Colonic mucosa (tissue), 4 donors: ENCODE measurements around the gene MKRN2OS. TPM values are rescaled to one million over a fixed set of nuclear protein-coding genes. Genes with fewer than 3 reads are reported as not detected.

Source experiments
- DNase-seq: peaks from one replicate; pipeline ENCODE4 v3.0.0-alpha.2; 2020
- H3K27ac ChIP-seq: fragments of 200-600 bp; one replicate; pipeline ENCODE4 v1.8.0; 2021
- H3K27me3 ChIP-seq: fragments of 200-600 bp; one replicate; pipeline ENCODE4 v1.8.0; 2021
- H3K36me3 ChIP-seq: fragments of 200-600 bp; one replicate; pipeline ENCODE4 v1.8.0; 2021
- H3K4me1 ChIP-seq: fragments of 200-600 bp; one replicate; pipeline ENCODE4 v1.8.0; 2021; ENCODE audit warnings: mild to moderate bottlenecking
- H3K4me3 ChIP-seq: fragments of 200-600 bp; one replicate; pipeline ENCODE4 v1.8.0; 2021
- H3K9ac ChIP-seq, 2 donors: one replicate each; pipeline ENCODE4 v1.7.0; 2013; ENCODE audit warnings: control low read depth in 2 of 2, low read depth in 2 of 2, low read length in 2 of 2
- H3K9me3 ChIP-seq: fragments of 200-600 bp; one replicate; pipeline ENCODE4 v1.8.0; 2021
- intact Hi-C: fragments of 100-400 bp; cut with DNase I; formaldehyde crosslinking; loops from one replicate; pipeline ENCODE4 v1.14.1; 2022
- total RNA-seq, 2 donors: library from RNA; stranded (reverse); fragmentation: NEBNext Ultra II Directional in 1 of 2; extraction: Animal tissue kit (Norgen Biotek cat#: 25700) in 1 of 2; gene quantifications; one replicate each; pipeline ENCODE4 v1.2.1, GENCODE V29; 2021
- TF ChIP-seq, protein P1 (sequence below): fragments of 200-600 bp; IDR thresholded peaks from one replicate; pipeline ENCODE4 v1.8.0; 2022; ENCODE audit warnings: antibody characterized with exemption, mild to moderate bottlenecking
- donor health status: healthy.
- donor health status: DM: no; HTN: no; CAD: no.
- donor health status: DM: no; HTN: no; CAD: no.

Gene MKRN2OS, protein sequence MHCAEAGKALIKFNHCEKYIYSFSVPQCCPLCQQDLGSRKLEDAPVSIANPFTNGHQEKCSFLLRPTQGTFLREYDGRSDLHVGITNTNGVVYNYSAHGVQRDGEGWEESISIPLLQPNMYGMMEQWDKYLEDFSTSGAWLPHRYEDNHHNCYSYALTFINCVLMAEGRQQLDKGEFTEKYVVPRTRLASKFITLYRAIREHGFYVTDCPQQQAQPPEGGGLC
- total RNA-seq: 1 to 10 TPM; 6.1 to 6.5 TPM

DNA sequence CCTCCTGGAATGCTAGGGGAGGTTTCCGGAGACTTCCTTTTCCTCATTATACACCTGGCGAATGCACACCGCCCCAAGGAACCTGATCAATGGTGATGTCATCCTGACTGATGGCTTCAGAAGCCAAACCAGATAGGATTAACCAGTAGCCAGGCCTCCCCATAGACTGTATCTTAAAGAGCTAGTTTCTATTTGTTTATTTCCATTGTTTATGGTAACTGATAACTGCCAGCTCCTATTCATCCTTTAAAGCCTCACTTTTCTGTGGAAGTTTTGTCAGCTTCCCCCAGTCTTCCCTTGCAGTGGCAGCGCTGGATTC, at the start of gene MKRN2OS:
MKRN2OS (minus strand) TSS at position 27 of the 319 bp plus-strand sequence. CDS start 35 bp downstream, outside the sequence.
- intact Hi-C loops: no loop called here
- TF ChIP-seq, protein P1, sequence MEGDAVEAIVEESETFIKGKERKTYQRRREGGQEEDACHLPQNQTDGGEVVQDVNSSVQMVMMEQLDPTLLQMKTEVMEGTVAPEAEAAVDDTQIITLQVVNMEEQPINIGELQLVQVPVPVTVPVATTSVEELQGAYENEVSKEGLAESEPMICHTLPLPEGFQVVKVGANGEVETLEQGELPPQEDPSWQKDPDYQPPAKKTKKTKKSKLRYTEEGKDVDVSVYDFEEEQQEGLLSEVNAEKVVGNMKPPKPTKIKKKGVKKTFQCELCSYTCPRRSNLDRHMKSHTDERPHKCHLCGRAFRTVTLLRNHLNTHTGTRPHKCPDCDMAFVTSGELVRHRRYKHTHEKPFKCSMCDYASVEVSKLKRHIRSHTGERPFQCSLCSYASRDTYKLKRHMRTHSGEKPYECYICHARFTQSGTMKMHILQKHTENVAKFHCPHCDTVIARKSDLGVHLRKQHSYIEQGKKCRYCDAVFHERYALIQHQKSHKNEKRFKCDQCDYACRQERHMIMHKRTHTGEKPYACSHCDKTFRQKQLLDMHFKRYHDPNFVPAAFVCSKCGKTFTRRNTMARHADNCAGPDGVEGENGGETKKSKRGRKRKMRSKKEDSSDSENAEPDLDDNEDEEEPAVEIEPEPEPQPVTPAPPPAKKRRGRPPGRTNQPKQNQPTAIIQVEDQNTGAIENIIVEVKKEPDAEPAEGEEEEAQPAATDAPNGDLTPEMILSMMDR: no peak
- Histone ChIP-seq H3K36me3 (no peaks in the 10 kb centered on the region), H3K4me3 (peak within 1 kb of the TSS; percentile 27), H3K27ac (peak within 1 kb of the TSS; percentile 77), H3K9me3 (no peaks in the 10 kb centered on the region), H3K27me3 (no peaks in the 10 kb centered on the region), H3K9ac (peak within 1 kb of the TSS; percentile 69 to 76), H3K4me1 (no peaks in the 10 kb centered on the region)
- peak; percentile 85 for DNase-seq

DNA sequence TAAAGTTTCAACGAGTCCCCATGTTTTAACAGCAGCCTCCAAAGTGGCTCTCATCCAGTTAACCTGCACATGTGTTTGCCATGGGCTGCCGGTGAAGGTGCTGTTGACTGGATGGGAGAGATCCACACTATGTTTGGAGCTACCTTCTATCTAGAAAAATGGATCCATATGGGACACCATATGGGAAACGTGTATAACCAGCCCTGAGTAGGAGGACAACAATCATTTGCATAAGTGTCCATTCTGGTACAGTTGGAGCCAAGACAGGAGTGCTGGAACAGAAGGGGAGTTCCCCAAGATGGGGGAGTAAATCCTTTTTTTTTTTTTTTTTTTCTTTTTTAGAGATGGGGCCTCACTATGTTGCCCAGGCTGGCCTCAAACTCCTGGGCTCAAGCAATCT, 48.2 kb upstream of the MKRN2OS start:
- no peaks in the 10 kb centered on the region for H3K27me3 ChIP-seq
- TF ChIP-seq, protein P1: no peak
- no peaks in the 10 kb centered on the region for H3K36me3 ChIP-seq
- intact Hi-C loops: no loop called here
- DNase-seq: no peak
- no peak overlapping the region for H3K4me3 ChIP-seq
- no peak overlapping the region for H3K27ac ChIP-seq
- H3K9ac ChIP-seq: no peak overlapping the region
- no peaks in the 10 kb centered on the region for H3K4me1 ChIP-seq
- H3K9me3 ChIP-seq: no peaks in the 10 kb centered on the region

DNA sequence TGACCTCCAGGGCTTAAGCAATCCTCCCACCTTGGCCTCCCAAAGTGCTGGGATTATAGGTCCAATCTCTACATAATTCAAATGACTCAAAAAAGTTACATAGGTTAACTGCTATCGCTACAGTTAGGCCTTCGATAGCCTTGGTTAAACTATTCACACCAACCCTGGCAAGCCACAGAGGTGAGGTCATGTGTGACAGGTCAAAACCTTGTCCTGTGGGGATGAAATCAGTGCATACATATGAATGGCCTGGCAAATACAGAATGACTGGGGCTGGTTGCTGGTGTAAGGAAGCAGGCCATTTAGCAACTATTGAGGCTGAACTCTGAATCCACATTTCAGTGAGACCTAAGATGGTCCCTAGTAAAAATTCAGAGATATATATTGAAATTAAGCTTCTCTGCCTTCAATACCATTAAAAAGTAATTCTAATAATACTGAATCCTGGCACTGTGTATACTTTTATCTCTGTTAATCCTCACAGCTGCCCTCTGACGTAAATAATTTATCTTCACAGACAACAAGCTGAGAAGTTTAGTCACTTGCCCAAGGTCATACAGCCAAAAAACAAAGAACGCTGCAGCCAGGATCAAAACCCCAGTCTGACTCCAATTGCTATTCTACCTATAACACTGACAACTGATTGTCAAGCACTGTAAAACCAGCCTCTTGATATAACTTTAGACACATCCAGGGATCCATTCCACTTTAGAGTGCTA, 46.9 kb upstream of the MKRN2OS start:
- H3K27ac ChIP-seq: no peak overlapping the region
- no peaks in the 10 kb centered on the region for H3K27me3 ChIP-seq
- DNase-seq: no peak
- TF ChIP-seq, protein P1: no peak
- no peaks in the 10 kb centered on the region for H3K36me3 ChIP-seq
- intact Hi-C loops: no loop called here
- no peak overlapping the region for H3K9ac ChIP-seq
- no peaks in the 10 kb centered on the region for H3K9me3 ChIP-seq
- H3K4me1 ChIP-seq: no peaks in the 10 kb centered on the region
- no peak overlapping the region for H3K4me3 ChIP-seq

DNA sequence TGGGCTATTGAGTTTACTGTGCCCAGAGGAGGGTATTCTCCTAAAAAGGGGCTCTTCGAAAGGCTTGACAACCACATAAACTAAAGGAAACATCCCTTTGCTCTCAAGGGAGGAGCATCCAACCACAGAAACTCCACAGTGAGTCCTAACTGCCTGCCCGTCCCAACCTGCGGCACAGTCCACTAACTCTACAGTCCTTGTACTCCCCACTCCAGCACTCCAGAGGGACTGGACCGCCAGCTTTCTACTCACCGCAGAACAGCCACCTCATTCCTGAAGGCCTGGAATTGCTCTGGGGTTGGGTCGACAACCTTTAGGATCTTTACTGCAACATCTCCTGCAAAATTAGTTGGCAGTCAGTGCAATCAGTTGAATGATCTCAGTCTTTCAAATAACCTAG, 46.2 kb upstream of the MKRN2OS start:
- DNase-seq: no peak
- no peak overlapping the region for H3K4me3 ChIP-seq
- H3K36me3 ChIP-seq: no peaks in the 10 kb centered on the region
- no peaks in the 10 kb centered on the region for H3K9me3 ChIP-seq
- no peak overlapping the region for H3K9ac ChIP-seq
- intact Hi-C loops: no loop called here
- TF ChIP-seq, protein P1: no peak
- no peaks in the 10 kb centered on the region for H3K27me3 ChIP-seq
- no peak overlapping the region for H3K27ac ChIP-seq
- H3K4me1 ChIP-seq: no peaks in the 10 kb centered on the region

DNA sequence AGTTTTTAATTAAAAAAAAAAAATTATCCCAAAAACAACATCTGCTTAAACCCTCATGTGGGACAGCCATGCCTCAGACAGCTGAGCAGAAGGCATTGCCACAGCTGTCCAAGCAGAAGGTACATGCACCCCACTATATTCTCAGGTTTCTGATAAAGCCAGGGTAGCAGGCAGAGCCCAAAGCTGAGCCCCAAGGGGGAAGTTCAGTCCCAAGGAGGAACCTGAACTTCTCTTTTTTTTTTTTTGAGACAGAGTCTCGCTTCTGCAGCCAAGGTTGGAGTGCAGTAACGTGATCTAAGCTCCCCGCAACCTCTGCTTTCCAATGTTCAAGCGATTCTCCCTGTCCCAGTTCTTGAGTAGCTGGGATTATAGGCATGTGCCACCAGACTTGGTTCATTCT, 44.8 kb upstream of the MKRN2OS start:
- H3K4me3 ChIP-seq: no peak overlapping the region
- no peaks in the 10 kb centered on the region for H3K27me3 ChIP-seq
- intact Hi-C loops: no loop called here
- no peak for DNase-seq
- TF ChIP-seq, protein P1: no peak
- no peak overlapping the region for H3K9ac ChIP-seq
- H3K36me3 ChIP-seq: peaks cover 7% of the 10 kb centered on the region
- H3K4me1 ChIP-seq: no peaks in the 10 kb centered on the region
- H3K9me3 ChIP-seq: no peaks in the 10 kb centered on the region
- H3K27ac ChIP-seq: no peak overlapping the region
